HG03196 (cell line): Measurements from ENCODE around the gene MAP3K6.

ENCODE experiments used
- ATAC-seq: cut with Tn5 transposase; IDR thresholded peaks from one replicate; pipeline ENCODE4 v1.9.1; 2021; ENCODE audit not compliant: unreplicated experiment

Gene MAP3K6

DNA sequence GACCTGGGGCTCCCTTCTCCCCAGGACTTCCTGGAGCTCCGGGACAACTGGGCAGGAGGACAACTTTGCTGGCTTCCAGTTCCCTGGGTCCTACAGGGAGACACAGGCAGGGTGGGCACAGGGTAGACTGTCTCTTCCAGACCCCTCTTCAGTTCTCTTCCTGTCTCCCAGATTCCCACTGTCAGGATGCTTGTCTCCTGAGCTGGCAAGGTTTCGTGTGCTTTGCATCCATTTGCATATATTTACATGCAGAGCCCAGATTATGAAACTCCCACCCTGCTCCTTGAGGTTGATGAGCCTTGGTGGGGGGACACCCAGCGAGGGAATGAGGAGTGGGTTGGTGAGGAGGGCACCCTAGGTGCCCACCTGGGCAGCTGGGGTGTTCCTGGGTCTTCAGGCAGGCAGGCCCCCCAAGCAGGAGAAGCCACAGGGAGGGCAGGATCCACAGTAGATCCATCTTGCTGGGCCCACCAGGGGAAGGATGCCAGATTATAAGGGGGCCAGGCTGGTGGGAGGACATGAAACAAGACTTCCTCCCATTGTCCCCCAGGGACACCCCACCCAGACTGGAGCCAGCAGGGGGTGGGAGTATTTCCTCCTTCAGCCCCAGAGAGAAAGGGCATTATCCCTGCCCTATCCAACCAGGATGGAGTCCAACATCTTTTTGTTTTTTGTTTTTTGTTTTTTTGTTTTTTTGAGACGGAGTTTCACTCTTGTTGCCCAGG is 7.8 kb upstream of the MAP3K6 start, which contains the start of gene FCN3:
TSS of gene FCN3 (minus strand) at position 463 of the 725 bp plus-strand sequence. CDS start at position 457, 6 bp downstream.
- ATAC-seq, result no peak

DNA sequence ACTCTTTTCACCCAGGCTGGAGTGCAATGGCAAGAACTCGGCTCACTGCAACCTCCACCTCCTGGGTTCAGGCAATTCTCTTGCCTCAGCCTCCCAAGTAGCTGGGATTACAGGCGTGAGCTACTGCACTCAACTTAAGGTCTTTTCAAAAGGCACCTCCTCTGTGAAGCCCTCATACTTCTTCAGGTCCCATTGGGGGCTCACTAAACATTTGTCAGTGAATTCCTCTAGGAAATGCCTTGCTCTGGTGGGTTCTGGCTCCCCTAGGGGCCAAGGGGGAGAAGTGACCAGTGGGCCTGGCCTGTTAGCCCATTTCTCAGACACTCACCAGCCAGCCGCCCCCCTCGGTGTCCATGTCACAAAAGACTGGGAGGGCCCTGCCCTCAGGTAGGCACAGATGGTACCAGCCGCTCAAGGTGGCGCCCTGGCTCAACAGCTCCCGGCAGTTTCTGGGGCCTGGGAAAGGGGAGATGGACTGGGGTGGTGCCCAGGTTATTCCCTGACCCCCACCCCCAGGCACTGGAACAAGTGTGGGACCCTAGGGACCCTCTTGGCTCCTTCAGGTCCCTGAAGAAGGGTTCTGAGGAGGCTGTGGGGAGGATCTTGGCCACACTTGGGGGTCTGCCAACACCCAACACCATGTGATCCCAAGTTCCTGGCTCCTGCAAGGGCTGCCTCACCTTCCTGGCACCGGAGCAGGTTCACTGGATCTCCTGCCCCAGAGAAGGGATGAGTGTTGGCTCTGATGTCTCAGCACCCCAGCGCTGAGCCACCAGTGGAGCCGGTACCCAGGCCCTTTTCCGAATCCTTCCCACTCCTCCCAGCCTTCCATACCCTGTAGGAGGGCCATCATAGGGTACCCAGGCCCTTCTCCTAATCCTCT is 6.3 kb upstream of the MAP3K6 start:
- no peak for ATAC-seq

DNA sequence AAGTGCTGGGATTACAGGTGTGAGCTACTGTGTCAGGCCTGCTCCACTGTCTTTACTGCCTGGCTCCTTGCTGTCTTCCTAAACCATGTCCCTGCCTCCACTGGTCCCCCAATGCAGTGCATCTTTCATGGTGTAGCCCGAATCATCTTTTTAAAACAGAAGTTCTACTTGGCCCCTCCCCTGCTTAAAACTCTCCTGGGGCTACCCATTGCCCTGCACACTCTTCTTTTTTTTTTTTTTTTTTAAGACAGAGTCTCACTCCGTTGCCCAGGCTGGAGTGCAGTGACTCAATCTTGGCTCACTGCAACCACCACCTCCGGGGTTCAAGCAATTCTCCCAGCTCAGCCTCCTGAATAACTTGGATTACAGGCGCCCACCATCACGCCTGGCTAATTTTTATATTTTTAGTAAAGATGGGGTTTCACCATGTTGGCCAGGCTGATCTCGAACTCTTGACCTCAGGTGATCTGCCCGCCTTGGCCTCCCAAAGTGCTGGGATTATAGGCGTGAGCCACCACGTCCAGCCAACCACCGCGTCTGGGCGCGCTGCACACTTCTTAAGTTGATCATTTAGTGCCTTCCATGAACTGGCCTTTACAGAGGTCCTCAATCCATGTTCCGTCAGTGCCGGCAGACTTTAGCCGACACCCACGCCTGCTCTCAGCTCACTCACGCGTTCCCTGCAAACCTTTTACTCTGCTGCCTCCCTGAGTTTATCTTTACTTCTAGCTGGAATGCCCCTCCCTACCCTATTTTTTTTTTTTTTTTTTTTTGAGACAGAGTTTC is 5.5 kb upstream of the MAP3K6 start:
- ATAC-seq, result no peak

DNA sequence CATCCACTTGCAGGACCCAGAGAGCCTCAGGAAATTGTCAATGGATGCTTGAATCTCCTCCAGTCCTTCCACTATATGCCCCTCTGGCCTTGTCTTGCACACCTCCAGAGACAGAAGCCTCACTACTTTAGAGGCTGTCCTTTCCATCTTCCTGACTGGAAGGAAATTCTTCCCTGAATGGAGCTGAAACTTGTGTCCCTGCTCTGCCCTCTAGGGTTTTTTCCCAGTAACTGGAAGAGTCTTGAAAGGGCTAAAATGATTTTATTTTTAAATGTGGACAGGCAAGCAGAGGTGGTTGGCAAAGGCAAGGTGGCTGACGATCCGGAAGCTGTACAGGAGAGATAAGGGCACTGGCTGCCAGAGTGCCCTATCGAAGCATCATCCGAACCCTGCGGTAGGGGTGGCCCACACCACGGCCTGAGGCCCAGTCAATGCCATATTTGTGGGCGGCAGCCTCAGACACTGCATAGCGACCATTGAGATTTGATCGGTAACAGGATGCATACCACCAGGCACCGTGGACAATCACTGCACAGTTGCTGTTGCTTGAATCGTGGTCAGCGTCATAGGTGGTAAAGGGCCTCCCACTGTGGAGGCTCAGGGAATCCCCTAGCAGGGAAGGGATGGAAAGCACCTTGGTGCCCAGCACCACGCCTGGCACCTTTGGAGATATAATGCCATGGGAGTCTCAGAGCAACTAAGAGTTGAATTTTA is 2.3 kb upstream of the MAP3K6 start:
- ATAC-seq, result no peak

DNA sequence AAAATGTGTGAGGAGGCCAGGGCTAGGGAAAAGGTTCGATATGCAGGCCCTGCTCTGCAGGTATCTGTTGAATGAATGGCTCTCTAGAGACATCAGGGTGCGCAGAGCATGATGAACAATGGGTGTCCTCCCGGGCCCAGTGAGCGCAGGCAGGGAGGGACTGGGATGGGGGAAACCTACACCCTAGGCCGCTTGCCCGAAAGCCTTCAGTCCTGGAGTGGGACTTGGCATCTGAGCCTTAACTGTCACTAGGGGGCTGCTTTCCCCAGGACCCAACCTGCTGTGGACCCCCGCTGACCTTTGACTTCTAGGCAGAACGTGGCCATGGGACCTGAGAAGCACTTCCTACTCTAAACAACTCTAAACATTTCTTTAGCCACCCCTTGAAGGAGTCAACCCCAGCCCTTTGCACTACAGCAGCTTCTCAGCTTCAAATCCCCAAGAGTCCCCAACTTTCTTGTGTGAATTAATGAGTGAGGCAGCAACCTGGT is 444 bp upstream of the MAP3K6 start:
- ATAC-seq, result no peak

DNA sequence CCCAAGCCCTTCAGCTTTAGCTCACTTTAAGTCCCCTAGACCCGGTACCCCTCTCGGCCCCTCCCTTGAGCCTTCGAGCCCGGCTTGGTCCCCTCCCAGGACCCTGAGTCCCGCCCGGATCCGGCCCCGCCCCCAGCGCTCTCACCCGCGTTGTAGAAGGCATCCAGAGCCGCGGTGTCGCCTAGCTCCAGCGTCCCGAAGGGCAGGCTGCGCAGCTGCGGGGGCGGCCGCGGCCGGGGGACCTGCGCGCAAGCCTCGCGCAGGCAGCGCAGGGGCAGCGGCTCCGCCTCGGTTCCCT is 699 bp downstream of the MAP3K6 start:
- no peak for ATAC-seq

DNA sequence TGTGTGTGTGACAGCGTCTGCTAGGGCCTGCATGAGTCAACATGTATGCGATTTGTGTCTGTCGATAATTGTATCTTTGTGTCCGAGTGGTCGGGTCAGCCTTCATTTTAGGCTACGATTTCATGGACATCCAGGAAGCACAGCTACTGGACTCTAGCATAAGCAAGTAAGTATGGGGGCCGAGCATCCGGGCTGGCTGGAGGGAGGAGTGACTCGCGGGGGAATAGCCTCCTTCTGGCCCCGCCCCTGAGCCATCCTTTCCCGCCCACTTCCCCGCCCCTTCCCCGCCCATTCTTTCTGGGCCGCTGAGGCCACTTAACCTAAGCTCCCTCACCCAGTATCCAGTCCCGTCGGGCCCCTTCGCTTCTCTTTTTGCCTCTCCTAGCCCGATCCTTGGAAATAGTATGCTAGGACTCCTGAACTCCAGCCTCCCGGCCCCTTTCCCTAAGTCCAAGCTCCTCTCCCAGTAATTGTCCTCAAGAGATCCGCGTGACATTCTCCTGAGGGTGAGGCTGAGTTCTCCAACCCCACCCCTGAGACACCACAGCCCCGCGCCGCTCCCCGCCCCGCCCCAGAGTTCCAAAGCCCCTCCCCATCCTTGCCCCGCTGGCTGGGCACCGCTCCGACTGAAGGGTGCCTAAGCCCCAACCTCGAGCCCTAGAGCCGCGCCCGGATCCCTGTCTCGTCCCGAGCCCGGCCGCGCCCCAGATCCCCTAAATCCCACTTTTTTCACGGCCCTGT is 1.2 kb downstream of the MAP3K6 start:
- no peak for ATAC-seq

DNA sequence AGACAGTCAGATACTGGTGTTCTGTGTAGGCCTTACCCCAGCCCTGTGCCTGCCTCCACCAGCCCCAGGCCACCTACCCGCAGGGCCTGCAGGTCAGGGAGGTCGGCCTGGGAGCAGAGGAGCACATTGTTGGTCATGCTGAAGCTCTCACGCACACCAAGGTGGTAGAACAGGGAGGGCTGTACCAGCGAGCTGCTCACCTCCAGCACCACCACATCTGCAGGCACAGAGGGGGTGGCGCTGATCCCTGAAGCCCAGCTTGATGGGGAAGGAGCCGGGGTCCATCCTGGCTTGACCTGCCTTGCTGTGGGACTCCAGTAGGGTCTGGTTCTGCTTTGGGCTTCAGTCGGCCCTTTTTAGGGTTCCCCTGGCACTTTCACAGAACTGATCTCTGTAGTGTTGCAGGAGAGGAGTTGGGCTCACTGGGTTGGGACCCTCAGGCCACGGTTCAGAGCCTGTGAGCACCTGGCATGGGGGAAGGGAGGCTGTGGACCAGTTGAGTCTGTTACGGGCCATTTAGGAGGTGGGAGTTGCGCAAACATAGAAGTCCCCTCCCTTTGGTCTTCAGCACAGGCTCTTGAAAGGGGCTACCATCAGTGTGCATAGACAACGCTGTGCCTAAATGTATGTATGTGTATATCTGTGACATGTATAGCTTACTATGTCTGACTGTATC is 1.9 kb downstream of the MAP3K6 start:
- no peak for ATAC-seq

DNA sequence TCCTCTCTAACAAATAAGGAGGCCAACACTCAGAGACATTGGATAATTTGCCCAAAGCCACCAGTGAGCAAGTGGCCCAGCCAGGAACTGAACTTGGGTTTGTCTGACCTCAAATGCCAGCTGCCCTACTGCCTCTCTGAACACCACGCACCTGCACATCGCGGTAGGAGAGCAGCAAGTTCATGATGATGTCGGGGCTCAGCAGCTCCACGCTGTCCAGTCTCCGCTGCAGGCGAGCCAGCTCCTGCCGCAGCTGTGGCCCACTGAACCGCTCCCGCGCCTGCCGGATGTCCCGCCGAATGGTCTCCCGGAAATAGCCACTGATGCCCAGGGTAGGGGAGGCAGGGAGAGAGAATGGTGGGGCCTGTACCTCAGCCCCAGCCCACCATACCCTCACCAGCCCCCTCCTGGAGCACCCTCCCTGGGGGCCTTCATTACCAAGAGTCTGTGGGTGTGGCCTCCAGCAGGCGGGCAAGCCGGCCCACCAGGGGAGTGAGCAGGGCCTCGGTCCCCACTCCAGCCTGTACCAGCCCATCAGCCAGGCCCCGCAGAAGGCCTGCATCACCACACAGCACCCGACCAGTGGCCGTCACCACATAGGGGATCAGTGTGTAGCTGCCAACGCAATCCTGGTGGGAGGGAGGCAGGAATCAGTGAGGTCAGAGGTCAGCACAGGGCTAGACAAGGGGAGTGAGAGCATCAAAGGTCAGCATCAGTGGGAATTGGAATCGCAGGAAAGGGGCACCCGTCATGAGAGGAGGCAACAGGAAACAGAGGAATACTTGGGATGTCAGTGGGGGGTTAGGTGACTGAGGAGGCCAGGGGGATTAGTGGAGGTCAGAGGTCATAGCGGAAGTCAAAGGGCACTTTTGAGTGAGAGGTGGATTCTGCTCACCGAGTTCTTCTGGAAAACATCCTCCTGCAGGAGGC is 2.7 kb downstream of the MAP3K6 start:
- ATAC-seq, result no peak

DNA sequence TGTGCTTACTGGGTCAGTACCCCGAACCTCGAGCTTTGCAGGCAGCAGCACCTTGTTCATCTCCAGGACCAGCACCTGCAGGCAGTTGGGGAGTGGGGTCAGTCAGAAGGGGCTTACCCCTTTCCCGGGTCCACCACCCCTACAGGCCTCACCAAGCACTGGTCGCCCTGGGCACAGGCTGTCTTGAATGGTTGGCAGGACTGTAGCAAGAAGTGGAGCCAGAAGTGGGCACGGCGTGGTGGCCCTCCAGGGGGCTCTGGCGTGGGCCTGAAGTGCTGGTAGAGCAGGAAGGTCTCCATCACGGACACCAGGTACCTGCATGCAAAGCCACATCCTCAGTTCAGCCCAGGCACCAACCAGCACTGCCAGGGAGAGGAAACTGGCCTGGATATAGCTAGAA is 5.2 kb downstream of the MAP3K6 start:
- ATAC-seq, result no peak

DNA sequence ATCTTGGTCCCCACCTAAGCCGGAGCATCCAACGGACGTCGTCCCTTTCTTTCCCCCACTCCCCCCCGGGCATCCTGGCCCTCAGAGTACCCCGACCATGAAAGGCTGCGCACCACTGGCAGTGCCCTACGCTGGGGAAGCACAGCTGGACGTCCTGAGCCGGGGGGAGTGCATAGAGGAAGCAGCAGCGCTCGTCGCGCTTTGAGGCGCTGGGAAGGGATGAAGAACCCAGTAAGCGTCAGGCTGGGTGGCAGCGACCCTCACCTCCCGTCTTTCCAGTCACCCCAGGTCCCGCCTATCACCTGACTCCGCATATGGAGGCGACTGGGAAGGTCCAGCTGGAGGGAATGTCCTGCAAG is 5.7 kb downstream of the MAP3K6 start:
- ATAC-seq, result no peak

DNA sequence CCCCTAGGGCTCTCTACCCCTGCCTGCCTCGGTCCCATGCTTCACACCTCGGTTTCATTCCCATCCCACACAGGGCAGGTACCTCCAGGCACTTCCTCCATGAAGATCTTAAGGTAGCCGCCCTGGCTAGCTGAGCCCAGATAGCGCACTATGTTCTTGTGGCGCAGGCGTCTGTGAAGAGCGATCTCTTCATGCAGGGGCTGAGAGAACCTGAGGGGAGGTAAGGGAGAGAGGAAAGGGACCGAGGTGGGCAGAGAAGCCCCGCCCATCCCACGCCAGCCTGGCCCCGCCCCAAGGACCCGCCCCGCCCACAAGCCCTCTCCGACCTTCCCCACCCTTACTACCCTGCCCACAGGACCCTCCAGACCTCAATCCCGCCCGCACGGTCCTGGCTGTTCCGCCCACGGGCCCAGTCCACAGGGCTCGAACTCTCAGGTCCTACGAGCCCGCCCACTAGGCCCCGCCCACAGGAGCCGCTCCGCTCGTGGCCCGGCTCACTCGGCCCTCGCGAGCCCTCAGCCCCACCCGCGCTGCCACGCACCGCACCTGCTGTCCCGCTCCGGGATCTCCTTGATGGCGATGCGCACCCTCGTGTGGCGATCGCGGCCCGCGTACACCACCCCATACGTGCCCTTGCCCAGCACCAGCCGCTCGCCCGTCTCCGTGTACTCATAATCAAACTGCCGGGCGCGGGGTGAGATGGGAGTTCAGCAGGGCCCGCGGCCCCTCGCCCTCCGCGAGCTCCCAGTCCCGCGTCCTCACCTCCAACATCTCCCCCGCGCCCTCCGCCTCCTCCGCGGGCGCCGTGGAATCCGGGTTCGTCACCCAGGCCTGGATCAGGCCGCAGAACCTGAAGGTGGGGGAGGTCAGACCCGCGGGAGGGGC is 6.4 kb downstream of the MAP3K6 start:
- ATAC-seq, result no peak

DNA sequence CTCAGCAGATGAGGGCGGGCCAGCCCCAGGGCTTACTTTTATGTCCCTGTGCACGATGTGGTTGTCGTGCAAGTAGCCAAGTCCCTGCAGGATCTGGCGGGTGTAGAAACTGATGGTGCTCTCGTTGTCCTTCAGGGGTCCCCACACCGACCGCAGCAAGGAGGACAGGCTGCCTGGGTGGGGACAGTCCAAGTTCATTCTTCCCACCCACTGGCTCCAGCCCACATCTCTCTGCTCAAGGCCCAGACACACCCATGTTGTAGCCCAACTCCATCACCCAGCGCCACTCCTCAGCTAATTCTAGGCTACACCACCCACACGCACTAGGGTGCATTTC is 7.0 kb downstream of the MAP3K6 start:
- no peak for ATAC-seq

DNA sequence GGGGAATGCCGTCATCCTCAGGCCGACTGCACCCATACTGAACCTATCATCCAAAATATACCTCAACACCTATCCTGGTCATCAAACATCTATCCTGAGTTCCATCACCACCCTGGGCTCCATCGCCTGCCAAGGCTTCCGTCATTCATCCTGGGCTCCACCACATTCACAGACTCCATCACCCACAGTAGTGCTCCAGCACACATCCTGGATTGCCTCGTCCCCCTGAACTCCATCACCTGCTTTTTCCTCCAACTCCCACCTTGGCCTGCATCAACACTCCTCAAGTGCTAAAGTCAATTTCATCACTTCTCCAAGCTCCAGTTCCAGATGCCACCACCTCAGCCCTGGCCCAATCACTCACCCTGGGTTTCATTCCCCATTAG is 7.8 kb downstream of the MAP3K6 start:
- no peak for ATAC-seq

DNA sequence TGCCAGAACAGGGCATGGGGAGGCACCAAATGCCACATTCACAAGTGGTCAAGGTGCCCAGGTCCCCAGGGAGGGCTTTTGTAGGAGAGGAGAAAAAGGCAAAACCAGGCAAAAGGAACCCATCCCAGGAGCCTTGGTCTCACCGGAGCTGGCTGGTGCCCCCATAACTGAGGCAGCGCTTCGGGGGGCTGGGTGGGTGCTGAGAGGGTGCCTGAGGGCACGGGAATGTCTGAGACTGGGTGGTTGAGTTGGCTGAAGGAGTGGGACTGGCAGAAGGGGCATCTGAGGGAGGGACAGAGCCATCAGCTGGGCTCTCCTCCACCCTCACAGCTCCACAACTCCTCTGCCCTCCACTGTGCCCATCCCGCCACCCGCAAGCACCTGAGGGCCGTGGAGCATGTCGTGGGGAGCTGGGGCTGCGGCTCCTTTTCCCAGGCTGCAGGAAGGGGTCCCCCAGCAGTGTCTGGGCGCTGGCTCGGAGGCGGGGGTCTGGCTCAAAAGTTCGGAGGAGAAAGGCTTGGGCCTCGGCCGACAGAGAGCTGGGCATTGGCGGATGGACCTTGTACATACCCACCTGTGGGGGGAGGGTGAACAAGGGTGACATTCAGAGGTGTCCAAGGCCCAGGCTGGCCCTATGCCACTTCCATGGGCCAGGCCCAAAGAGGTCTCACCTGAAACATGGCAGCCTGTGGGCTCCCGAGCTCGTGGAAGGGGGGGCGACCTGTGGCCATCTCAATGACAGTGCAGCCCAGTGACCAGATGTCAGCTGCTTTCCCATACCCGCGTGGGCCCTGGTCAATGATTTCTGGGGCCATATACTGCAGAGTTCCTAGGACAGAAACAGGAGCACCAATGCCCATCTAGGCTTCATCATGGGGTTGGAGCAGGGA is 8.5 kb downstream of the MAP3K6 start:
- ATAC-seq, result no peak

DNA sequence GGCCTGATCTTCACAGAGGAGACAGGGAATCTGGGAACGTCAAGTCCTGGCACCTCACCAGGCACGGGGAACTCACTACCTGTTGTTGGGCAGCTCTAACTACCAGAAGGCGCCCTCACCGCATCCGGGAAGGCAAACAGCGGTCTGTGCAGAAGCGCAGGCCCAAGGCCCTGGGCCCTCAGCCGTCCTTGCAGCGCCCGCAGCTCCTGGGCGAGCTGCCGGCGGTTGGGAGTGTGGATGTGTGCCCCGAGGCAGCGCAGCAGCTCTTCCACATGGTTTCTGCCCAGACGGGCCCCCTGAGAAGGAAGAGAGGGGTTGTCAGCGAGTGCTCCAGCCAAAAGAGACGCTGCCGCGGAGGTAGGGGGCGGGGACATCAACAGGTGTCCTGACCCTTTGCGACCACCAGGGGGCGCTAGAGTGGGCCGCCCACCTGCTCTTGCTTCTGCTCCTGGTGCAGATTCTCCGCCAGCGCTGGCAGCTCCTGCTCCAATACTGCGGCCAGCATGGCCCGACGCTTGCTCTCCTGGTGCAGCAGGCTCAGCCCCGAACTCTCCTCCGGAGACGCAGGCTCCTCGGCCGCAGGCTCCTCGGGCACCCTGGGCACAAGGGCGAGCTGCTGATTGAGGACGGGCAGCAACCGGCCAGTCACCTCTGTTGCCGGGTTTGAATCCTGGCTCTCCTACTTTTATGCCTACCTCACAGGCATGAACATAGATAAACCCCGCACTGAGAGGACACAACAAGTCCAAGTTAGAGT is 9.3 kb downstream of the MAP3K6 start:
- no peak for ATAC-seq
